CD8-positive, alpha-beta memory T cell (primary cell): Measurements from ENCODE around the gene PHLDB3. TPM values are rescaled to one million over a fixed set of nuclear protein-coding genes. Genes with fewer than 3 reads are reported as not detected.
A peak's percentile ranks its signal among the peaks of the same experiment; 100 is the strongest.
"Not testable (repeated sequence)": the region's sequence is repeated elsewhere in the genome, so short reads cannot be mapped to it uniquely, and the experiment has no call there.

Experiments used
- CTCF ChIA-PET: fragments of 350-600 bp; sonication (Branson Sonifier 250); formaldehyde crosslinking; loops from one replicate; lab custom pipeline; 2021; ENCODE audit warnings: antibody characterized with exemption; lab: Charles Lee
- POLR2A ChIA-PET: fragments of 350-600 bp; sonication (Branson Sonifier 250); formaldehyde crosslinking; loops from one replicate; lab custom pipeline; 2021; ENCODE audit warnings: antibody characterized with exemption; lab: Charles Lee
- DNase-seq, 5 donors: peaks; one replicate each; pipeline versions ENCODE4 v3.0.0 to v3.0.0-alpha.2; 2020 to 2022; ENCODE audit warnings: mixed read lengths in 1 of 5
- H3K27ac ChIP-seq: one replicate; pipeline ENCODE4 v1.7.0; 2013; ENCODE audit warnings: low read depth, mild to moderate bottlenecking, low read length, moderate library complexity
- H3K27me3 ChIP-seq: 2 replicates; pipeline ENCODE4 v1.7.0; 2013; ENCODE audit warnings: low read length, mild to moderate bottlenecking; ENCODE audit not compliant: insufficient read depth, poor library complexity, severe bottlenecking
- H3K36me3 ChIP-seq: 2 replicates; pipeline ENCODE4 v1.7.0; 2013; ENCODE audit warnings: mild to moderate bottlenecking, low read length, moderate library complexity; ENCODE audit not compliant: insufficient read depth
- H3K4me1 ChIP-seq: 2 replicates; pipeline ENCODE4 v1.7.0; 2013; ENCODE audit warnings: mild to moderate bottlenecking, low read length, moderate library complexity; ENCODE audit not compliant: insufficient read depth
- H3K4me3 ChIP-seq: 2 replicates; pipeline ENCODE4 v1.7.0; 2013; ENCODE audit warnings: mild to moderate bottlenecking, low read length
- H3K9me3 ChIP-seq: 2 replicates; pipeline ENCODE4 v1.7.0; 2013; ENCODE audit warnings: mild to moderate bottlenecking, low read length
- H3K27ac Mint-ChIP-seq, 8 donors: one replicate each; pipeline ENCODE4 v1.8.0; 2020 to 2021; ENCODE audit warnings: mixed read lengths in 8 of 8, mild to moderate bottlenecking in 6 of 8, inconsistent platforms in 3 of 8, moderate library complexity in 3 of 8
- H3K27me3 Mint-ChIP-seq, 2 donors: one replicate each; pipeline ENCODE4 v1.8.0; 2020 to 2021; ENCODE audit warnings: mixed read lengths in 2 of 2, mild to moderate bottlenecking in 1 of 2, moderate library complexity in 1 of 2
- H3K36me3 Mint-ChIP-seq, 3 donors: one replicate each; pipeline ENCODE4 v1.8.0; 2020 to 2021; ENCODE audit warnings: mixed read lengths in 3 of 3, inconsistent platforms in 1 of 3, mild to moderate bottlenecking in 1 of 3
- H3K4me1 Mint-ChIP-seq, 3 donors: one replicate each; pipeline ENCODE4 v1.8.0; 2020 to 2021; ENCODE audit warnings: mixed read lengths in 3 of 3, inconsistent platforms in 1 of 3, mild to moderate bottlenecking in 1 of 3
- H3K4me3 Mint-ChIP-seq, 7 donors: one replicate each; pipeline ENCODE4 v1.8.0; 2020 to 2021; ENCODE audit warnings: mixed read lengths in 7 of 7, mild to moderate bottlenecking in 6 of 7, moderate library complexity in 4 of 7, inconsistent platforms in 2 of 7
- H3K9me3 Mint-ChIP-seq, 5 donors: one replicate each; pipeline ENCODE4 v1.8.0; 2020 to 2022; ENCODE audit warnings: mixed read lengths in 5 of 5, mild to moderate bottlenecking in 3 of 5, moderate library complexity in 2 of 5, inconsistent platforms in 1 of 5
- polyA plus RNA-seq: library from polyadenylated mRNA; unstranded; fragments of 300-500 nt; fragmentation: Illumina TruSeq; gene quantifications from one replicate; pipeline ENCODE4 v1.2.3, GENCODE V29; 2021
- total RNA-seq, 2 experiments: library from RNA; stranded (reverse); gene quantifications; one replicate each; pipeline ENCODE4 v1.2.3, GENCODE V29; 2021

The PHLDB3 gene
- total and polyA plus RNA-seq, 3 experiments from 2014 or later = 8.1 to 15.4 (median 13.5) TPM

DNA sequence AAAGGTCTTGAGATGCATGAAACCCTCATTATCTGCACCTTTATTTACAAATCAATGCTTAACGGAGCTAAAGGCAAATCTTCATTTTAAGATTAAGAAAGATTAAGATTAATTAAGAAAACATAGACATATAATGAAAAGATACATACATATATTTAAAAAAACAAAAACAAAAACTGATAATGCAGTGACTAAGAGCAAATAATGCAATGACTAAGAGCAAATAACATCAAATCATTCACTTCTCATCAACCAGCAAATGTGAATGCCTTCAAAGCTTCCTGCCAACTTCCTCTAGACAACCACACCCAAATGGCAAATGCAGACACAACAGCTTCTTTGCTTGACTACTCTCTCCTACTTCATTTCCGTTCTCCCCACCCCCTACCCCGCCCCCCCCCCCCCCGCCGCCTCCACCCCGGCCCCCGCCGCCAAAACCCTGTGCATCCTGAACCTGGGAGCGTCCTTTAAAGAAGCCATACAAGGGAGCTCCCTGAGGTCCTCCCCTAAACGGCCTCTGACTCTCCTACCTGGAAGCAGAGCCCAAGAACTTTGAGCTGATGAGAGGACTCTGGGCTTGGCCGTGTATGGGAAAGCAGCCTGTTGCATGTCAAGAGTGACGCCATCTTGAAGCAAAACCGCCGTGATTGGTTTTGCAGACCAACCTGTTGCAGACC, 65.4 kb downstream of the PHLDB3 start:
- peak overlapping the region; percentile 87 for H3K27ac ChIP-seq
- H3K27ac Mint-ChIP-seq = peak overlapping the region; percentile 77 to 96 (median 94)
- POLR2A ChIA-PET = interaction anchor here (0.5 to 2.3 kb wide), 8 partner anchors 25 to 181 kb away, joined by 3 to 20 read pairs (median 4); partner anchors contain the start of gene IRGQ

GRCh38 chr19:43438291-43439031, 66.1 kb downstream of the PHLDB3 start:
- Mint-ChIP-seq H3K36me3 (no peaks in the 10 kb centered on the region), H3K27me3 (no peaks in the 10 kb centered on the region), H3K27ac (peak overlapping the region; percentile 77 to 96 (median 94)), H3K4me1 (peaks cover 44 to 58% (median 55%) of the 10 kb centered on the region in 3 donors), H3K9me3 (no peaks in the 10 kb centered on the region), H3K4me3 (peak overlapping the region in 6 of 7 donors; percentile 13 to 74 (median 64))
- ChIA-PET POLR2A (interaction anchor here (0.6 to 2.3 kb wide), 6 partner anchors 25 to 96 kb away, joined by 3 to 20 read pairs (median 4); no protein-coding TSS in a partner anchor), CTCF (interaction anchor here (1.4 to 13.1 kb wide), 8 partner anchors 9 to 157 kb away, joined by 3 to 316 read pairs (median 8); partner anchors contain the start of genes ETHE1, IRGQ and ZNF576)
- Histone ChIP-seq H3K9me3 (no peaks in the 10 kb centered on the region), H3K4me1 (peaks cover 39% of the 10 kb centered on the region), H3K27ac (peak overlapping the region; percentile 87), H3K4me3 (peak overlapping the region; percentile 68), H3K36me3 (no peaks in the 10 kb centered on the region), H3K27me3 (no peaks in the 10 kb centered on the region)
- no peak for DNase-seq

More for the DNA sequence above, 65.4 kb downstream of the PHLDB3 start:
- peaks cover 44 to 60% (median 55%) of the 10 kb centered on the region in 3 donors for H3K4me1 Mint-ChIP-seq
- peak; percentile 12 to 80 (median 75) for DNase-seq
- Histone ChIP-seq H3K27me3 (no peaks in the 10 kb centered on the region), H3K9me3 (no peaks in the 10 kb centered on the region), H3K36me3 (no peaks in the 10 kb centered on the region), H3K4me3 (peak overlapping the region; percentile 68), H3K4me1 (peaks cover 36% of the 10 kb centered on the region)
- CTCF ChIA-PET = interaction anchor here (1.1 to 13.1 kb wide), 9 partner anchors 8 to 156 kb away, joined by 3 to 316 read pairs (median 8); partner anchors contain the start of genes ETHE1, IRGQ, PHLDB3 and ZNF576
- H3K9me3 Mint-ChIP-seq = no peaks in the 10 kb centered on the region
- H3K4me3 Mint-ChIP-seq = peak overlapping the region in 6 of 7 donors; percentile 13 to 74 (median 45)
- H3K36me3 Mint-ChIP-seq = no peaks in the 10 kb centered on the region
- H3K27me3 Mint-ChIP-seq = no peaks in the 10 kb centered on the region

- ChIA-PET CTCF (interaction anchor here (3.7 to 13.1 kb wide), 3 partner anchors 9 to 157 kb away, joined by 25 to 316 read pairs (median 50); partner anchors contain the start of genes ETHE1, IRGQ and ZNF576), POLR2A (no interaction called here)
- H3K27ac ChIP-seq = no peak overlapping the region
- Mint-ChIP-seq H3K9me3 (no peaks in the 10 kb centered on the region), H3K36me3 (no peaks in the 10 kb centered on the region), H3K4me1 (peaks cover 50 to 60% (median 58%) of the 10 kb centered on the region in 3 donors), H3K27ac (peak overlapping the region; percentile 67 to 92 (median 87)), H3K4me3 (peak overlapping the region in 2 of 7 donors; percentile 29 to 74), H3K27me3 (no peaks in the 10 kb centered on the region)
- no peaks in the 10 kb centered on the region for H3K36me3 ChIP-seq
- DNase-seq = no peak
- H3K4me1 ChIP-seq = peaks cover 45% of the 10 kb centered on the region
- no peak overlapping the region for H3K4me3 ChIP-seq
- H3K27me3 ChIP-seq = no peaks in the 10 kb centered on the region
- H3K9me3 ChIP-seq = no peaks in the 10 kb centered on the region
Measured at GRCh38 chr19:43437712-43438111, 66.8 kb downstream of the PHLDB3 start.

DNA sequence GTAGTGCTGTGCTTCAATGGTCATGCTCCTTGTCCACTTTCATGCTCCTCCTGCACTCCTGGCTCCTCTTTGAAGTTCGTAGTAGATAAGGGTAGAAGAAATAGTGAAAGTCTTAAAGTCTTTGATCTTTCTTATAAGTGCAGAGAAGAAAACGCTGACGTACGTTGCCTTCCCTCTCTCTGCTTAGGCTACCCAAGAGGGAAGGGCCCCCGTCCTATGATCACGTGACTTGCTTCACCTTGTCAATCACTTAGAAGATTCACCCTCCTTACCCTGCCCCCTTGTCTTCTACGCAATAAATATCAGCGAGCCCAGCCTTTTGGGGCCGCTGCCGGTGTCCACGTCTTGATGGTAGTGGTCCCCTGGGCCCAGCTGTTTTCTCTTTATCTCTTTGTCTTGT, 67.3 kb downstream of the PHLDB3 start:
- H3K36me3 Mint-ChIP-seq, H3K27ac ChIP-seq, H3K27me3 ChIP-seq, POLR2A ChIA-PET, H3K36me3 ChIP-seq, H3K27me3 Mint-ChIP-seq, H3K4me3 Mint-ChIP-seq, H3K9me3 Mint-ChIP-seq, H3K9me3 ChIP-seq, H3K4me3 ChIP-seq: not testable (repeated sequence)
- peak overlapping the region; percentile 67 to 92 (median 87) for H3K27ac Mint-ChIP-seq
- H3K4me1 Mint-ChIP-seq = peaks cover 51 to 64% (median 60%) of the 10 kb centered on the region in 3 donors
- peak in 1 of 5 donors; percentile 30 for DNase-seq
- CTCF ChIA-PET = interaction anchor here (6.4 to 13.1 kb wide), 2 partner anchors 10 to 86 kb away, joined by 50 to 316 read pairs; partner anchors contain the start of gene ETHE1
- H3K4me1 ChIP-seq = peaks cover 45% of the 10 kb centered on the region

GRCh38 chr19:43435775-43436174, 68.8 kb downstream of the PHLDB3 start:
- Mint-ChIP-seq H3K27me3 (no peaks in the 10 kb centered on the region), H3K27ac (peak overlapping the region; percentile 13 to 93 (median 84)), H3K4me3 (peak overlapping the region in 2 of 7 donors; percentile 9 to 80), H3K9me3 (no peaks in the 10 kb centered on the region), H3K36me3 (no peaks in the 10 kb centered on the region), H3K4me1 (peaks cover 48 to 70% (median 60%) of the 10 kb centered on the region in 3 donors)
- no peak for DNase-seq
- no peaks in the 10 kb centered on the region for H3K9me3 ChIP-seq
- no peaks in the 10 kb centered on the region for H3K27me3 ChIP-seq
- no peaks in the 10 kb centered on the region for H3K36me3 ChIP-seq
- no peak overlapping the region for H3K27ac ChIP-seq
- ChIA-PET POLR2A (interaction anchor here (0.5 to 0.7 kb wide), 2 partner anchors 13 to 652 kb away, joined by 4 to 5 read pairs; no protein-coding TSS in a partner anchor), CTCF (interaction anchor here (1.4 to 6.4 kb wide), 4 partner anchors 10 to 83 kb away, joined by 3 to 52 read pairs (median 28); no protein-coding TSS in a partner anchor)
- peaks cover 45% of the 10 kb centered on the region for H3K4me1 ChIP-seq
- no peak overlapping the region for H3K4me3 ChIP-seq

GRCh38 chr19:43433689-43434088, 70.9 kb downstream of the PHLDB3 start:
- no peaks in the 10 kb centered on the region for H3K9me3 ChIP-seq
- ChIA-PET CTCF (interaction anchor here (1.3 to 6.4 kb wide), 3 partner anchors 13 to 161 kb away, joined by 4 to 52 read pairs (median 50); no protein-coding TSS in a partner anchor), POLR2A (no interaction called here)
- no peak overlapping the region for H3K4me3 ChIP-seq
- no peaks in the 10 kb centered on the region for H3K27me3 Mint-ChIP-seq
- no peaks in the 10 kb centered on the region for H3K27me3 ChIP-seq
- peaks cover 28% of the 10 kb centered on the region for H3K4me1 ChIP-seq
- DNase-seq = no peak
- H3K9me3 Mint-ChIP-seq = no peaks in the 10 kb centered on the region
- H3K27ac ChIP-seq = no peak overlapping the region
- H3K4me3 Mint-ChIP-seq = no peak overlapping the region
- no peaks in the 10 kb centered on the region for H3K36me3 Mint-ChIP-seq
- peaks cover 31 to 51% (median 41%) of the 10 kb centered on the region in 3 donors for H3K4me1 Mint-ChIP-seq
- H3K36me3 ChIP-seq = no peaks in the 10 kb centered on the region
- peak overlapping the region in 1 of 8 donors; percentile 8 for H3K27ac Mint-ChIP-seq

GRCh38 chr19:43433358-43433673, 71.2 kb downstream of the PHLDB3 start:
- Mint-ChIP-seq H3K4me1 (peaks cover 27 to 48% (median 38%) of the 10 kb centered on the region in 3 donors), H3K27ac (peak overlapping the region in 7 of 8 donors; percentile 3 to 82 (median 63)), H3K36me3 (no peaks in the 10 kb centered on the region), H3K27me3 (no peaks in the 10 kb centered on the region), H3K9me3 (no peaks in the 10 kb centered on the region), H3K4me3 (no peak overlapping the region)
- H3K36me3 ChIP-seq = no peaks in the 10 kb centered on the region
- no peaks in the 10 kb centered on the region for H3K9me3 ChIP-seq
- no peak overlapping the region for H3K4me3 ChIP-seq
- ChIA-PET CTCF (interaction anchor here (1.2 to 6.4 kb wide), 6 partner anchors 8 to 86 kb away, joined by 4 to 52 read pairs (median 7); partner anchors contain the start of gene PHLDB3), POLR2A (no interaction called here)
- H3K4me1 ChIP-seq = peaks cover 24% of the 10 kb centered on the region
- no peaks in the 10 kb centered on the region for H3K27me3 ChIP-seq
- no peak for DNase-seq
- H3K27ac ChIP-seq = no peak overlapping the region
